ENCODE results near the gene TNFSF15.

- TF ChIP-seq JUN (IDR thresholded peaks at IDR 0.05; ENCODE audit: borderline replicate concordance, insufficient read depth, insufficient read length, low read depth) (no peak), CTCF (IDR thresholded peaks at IDR 0.05; ENCODE audit: extremely low read depth in 1 of 2, insufficient read depth in 1 of 2, low read depth in 1 of 2, low read length in 2 of 2) (no peak), POLR2A (IDR thresholded peaks at IDR 0.05; ENCODE audit: low read depth, low read length) (no peak), EZH2 (IDR thresholded peaks at IDR 0.05; ENCODE audit: borderline replicate concordance, low read depth, low read length, severe bottlenecking) (no peak), MAX (IDR thresholded peaks at IDR 0.05; ENCODE audit: insufficient read depth, insufficient read length) (no peak), POLR2AphosphoS5 (IDR thresholded peaks at IDR 0.05; ENCODE audit: insufficient read depth, low read depth, low read length) (no peak), FOS (IDR thresholded peaks at IDR 0.05; ENCODE audit: borderline replicate concordance, insufficient read depth, low read length) (no peak), MYC (IDR thresholded peaks at IDR 0.05; ENCODE audit: low read depth, low read length) (no peak)
These were observed 24.0 kb upstream of the TNFSF15 start for GRCh38 chr9:114829574-114830440.
